Measurements from ENCODE around the gene GNG14. TPM values are rescaled to one million over a fixed set of nuclear protein-coding genes. Genes with fewer than 3 reads are reported as not detected.

Gene GNG14
- total RNA-seq, 1 experiment from 2014 or later = not detected

- H3K27me3 Mint-ChIP-seq (ENCODE audit: low read depth) = no peaks in the 10 kb centered on the region
- no peak overlapping the region for H3K23ac ChIP-seq (ENCODE audit: insufficient read length, low read depth, low read length)
- H2BK12ac ChIP-seq (ENCODE audit: insufficient read length, low read depth, low read length) = no peak overlapping the region
- no peak overlapping the region for H3K18ac ChIP-seq (ENCODE audit: insufficient read length, low read depth, low read length)
- H4K91ac ChIP-seq (ENCODE audit: insufficient read length, low read depth, low read length) = no peak overlapping the region
- H3K9me3 ChIP-seq (ENCODE audit: control insufficient read depth, low read depth, low read length) = no peaks in the 10 kb centered on the region
- H3K27ac Mint-ChIP-seq = no peak overlapping the region
- H3K4ac ChIP-seq (ENCODE audit: low read depth, low read length) = no peak overlapping the region
- peaks cover 30 to 52% (median 38%) of the 10 kb centered on the region in 3 experiments for H3K36me3 Mint-ChIP-seq (ENCODE audit: insufficient read depth in 1 of 3, low read depth in 3 of 3)
- no peaks in the 10 kb centered on the region for H3K27me3 ChIP-seq (ENCODE audit: insufficient read depth, low read length)
- no peaks in the 10 kb centered on the region for H3K4me1 ChIP-seq (ENCODE audit: insufficient read depth, low read length)
- H3K4me1 Mint-ChIP-seq = peaks cover 0 to 6% of the 10 kb centered on the region in 2 experiments; a peak in 2 of 4 replicates
- H4K20me1 ChIP-seq (ENCODE audit: control insufficient read depth, insufficient read depth, insufficient read length) = no peaks in the 10 kb centered on the region
- no peak overlapping the region for H4K5ac ChIP-seq (ENCODE audit: insufficient read length, low read depth, low read length)
- no peak overlapping the region for H2AK5ac ChIP-seq (ENCODE audit: insufficient read length, low read length)
- H3K56ac ChIP-seq (ENCODE audit: insufficient read length, low read depth, low read length) = no peak overlapping the region
- TF ChIP-seq CTCF (conservative IDR thresholded peaks at IDR 0.05) = no peak
- H3K79me1 ChIP-seq (ENCODE audit: insufficient read depth, low read depth, low read length, poor library complexity, severe bottlenecking) = no peaks in the 10 kb centered on the region
- H3K79me2 ChIP-seq (ENCODE audit: insufficient read depth, low read length) = no peaks in the 10 kb centered on the region; the same call in 1 of the 2 replicates
- no peak overlapping the region for H3K27ac ChIP-seq (ENCODE audit: insufficient read length, low read depth, low read length)
- H3K23me2 ChIP-seq (ENCODE audit: insufficient read length, low read depth, low read length, poor library complexity, severe bottlenecking) = no peaks in the 10 kb centered on the region
- H2BK5ac ChIP-seq (ENCODE audit: insufficient read length, low read length) = no peak overlapping the region
- H3K9ac ChIP-seq (ENCODE audit: extremely low read depth, insufficient read length, low read length) = no peak overlapping the region
- no peak overlapping the region for H3K14ac ChIP-seq (ENCODE audit: insufficient read depth, low read length)
- H4K8ac ChIP-seq (replicated peaks; ENCODE audit: insufficient read length, low read depth, low read length) = no peak overlapping the region
- H3T11ph ChIP-seq (ENCODE audit: low read length) = no peak overlapping the region
- WGBS (ENCODE audit: extremely low coverage, insufficient read length, low lambda C conversion rate) = no CpG with 5 or more reads among the region's 8 CpGs
- H3K4me3 Mint-ChIP-seq = no peak overlapping the region
- no peak overlapping the region for H2BK20ac ChIP-seq (ENCODE audit: low read depth, low read length, poor library complexity, severe bottlenecking)
- H3K4me2 ChIP-seq (ENCODE audit: insufficient read depth, insufficient read length, low read length) = no peak overlapping the region
- H2BK120ac ChIP-seq (ENCODE audit: low read depth, low read length, poor library complexity, severe bottlenecking) = no peak overlapping the region
- peaks cover 0 to 2% of the 10 kb centered on the region in 2 experiments; a peak in 1 of 5 replicates for H3K9me3 Mint-ChIP-seq
- H2AFZ ChIP-seq (ENCODE audit: low read length) = no peak overlapping the region
- DNase-seq = no peak
- no peak overlapping the region for H2BK15ac ChIP-seq (ENCODE audit: low read depth, low read length)
Observed at GRCh38 chr19:12655546-12655945, 32.3 kb upstream of the GNG14 start.
